Neural cell (in vitro differentiated cells): ENCODE results near the gene AGBL1. TPM values are rescaled to one million over a fixed set of nuclear protein-coding genes. Genes with fewer than 3 reads are reported as not detected.

ENCODE experiments used
- H2AFZ ChIP-seq: fragments of 200-600, 300-800 bp; sonication (generic), shearing (Covaris generic); 2 replicates; pipeline ENCODE4 v1.6.0; 2014; ENCODE audit warnings: low read depth, mild to moderate bottlenecking, antibody characterized with exemption, low read length, moderate library complexity
- H3F3A ChIP-seq: fragments of 200-600 bp; shearing (Covaris generic); 2 replicates; pipeline ENCODE4 v1.6.1; 2016; ENCODE audit warnings: mild to moderate bottlenecking, moderate library complexity, mixed read lengths, antibody characterized with exemption, low read length; ENCODE audit not compliant: insufficient read depth, poor library complexity, severe bottlenecking
- H3K27ac ChIP-seq: fragments of 200-600, 300-800 bp; sonication (generic), shearing (Covaris generic); 2 replicates; pipeline ENCODE4 v1.5.1; 2014; ENCODE audit warnings: mild to moderate bottlenecking, low read length, moderate library complexity
- H3K27me3 ChIP-seq: fragments of 300-800, 200-600 bp; sonication (generic), shearing (Covaris generic); 2 replicates; pipeline ENCODE4 v1.6.0; 2014; ENCODE audit warnings: mild to moderate bottlenecking, low read depth, low read length, moderate library complexity; ENCODE audit not compliant: insufficient read depth
- H3K36me3 ChIP-seq: fragments of 300-800, 200-600 bp; sonication (generic), shearing (Covaris generic); 2 replicates; pipeline ENCODE4 v1.5.1; 2014; ENCODE audit warnings: mild to moderate bottlenecking, antibody characterized with exemption, low read length, moderate library complexity; ENCODE audit not compliant: insufficient read depth
- H3K4me2 ChIP-seq: fragments of 300-800, 200-600 bp; sonication (generic), shearing (Covaris generic); 2 replicates; pipeline ENCODE4 v1.6.0; 2014; ENCODE audit warnings: mild to moderate bottlenecking, low read length
- H3K4me3 ChIP-seq: fragments of 300-800, 200-600 bp; sonication (generic), shearing (Covaris generic); 2 replicates; pipeline ENCODE4 v1.5.1; 2014; ENCODE audit warnings: mild to moderate bottlenecking, low read length, moderate library complexity
- H3K79me2 ChIP-seq: fragments of 200-600 bp; shearing (Covaris generic); replicated peaks from 2 replicates; pipeline ENCODE4 v1.6.0; 2014; ENCODE audit warnings: mild to moderate bottlenecking, low read length, moderate library complexity; ENCODE audit not compliant: insufficient read depth
- H3K9ac ChIP-seq: fragments of 300-800, 200-600 bp; sonication (generic), shearing (Covaris generic); 2 replicates; pipeline ENCODE4 v1.6.1; 2016; ENCODE audit warnings: mild to moderate bottlenecking, low read length, mixed read lengths
- H3K9me2 ChIP-seq: fragments of 200-600 bp; shearing (Covaris generic); 2 replicates; pipeline ENCODE4 v1.6.1; 2016; ENCODE audit warnings: mild to moderate bottlenecking, low read length, mixed read lengths; ENCODE audit not compliant: insufficient read depth
- H3K9me3 ChIP-seq: fragments of 200-600, 300-800 bp; sonication (generic), shearing (Covaris generic); 2 replicates; pipeline ENCODE4 v1.6.1; 2016; ENCODE audit warnings: mild to moderate bottlenecking, mixed run types, low read length, moderate library complexity, mixed read lengths
- H4K20me1 ChIP-seq: fragments of 200-600 bp; shearing (Covaris generic); 2 replicates; pipeline ENCODE4 v1.6.1; 2016; ENCODE audit warnings: mild to moderate bottlenecking, mixed run types; ENCODE audit not compliant: insufficient read depth
- EP300 ChIP-seq: fragments of 450-650 bp; conservative IDR thresholded peaks from 2 replicates; pipeline ENCODE4 v1.6.1; 2014; ENCODE audit warnings: antibody characterized with exemption, mild to moderate bottlenecking, moderate library complexity; ENCODE audit not compliant: poor library complexity, severe bottlenecking
- EZH2 ChIP-seq: fragments of 200-600, 300-800 bp; shearing (Covaris generic), sonication (generic); IDR thresholded peaks from 2 replicates; pipeline ENCODE4 v1.6.1; 2014; ENCODE audit warnings: antibody characterized with exemption, low read length, borderline replicate concordance, mild to moderate bottlenecking; ENCODE audit not compliant: insufficient read depth, poor library complexity, severe bottlenecking
- MXI1 ChIP-seq: fragments of 450-650 bp; conservative IDR thresholded peaks from 2 replicates; pipeline ENCODE4 v1.6.1; 2014; ENCODE audit warnings: antibody characterized with exemption, mild to moderate bottlenecking; ENCODE audit not compliant: poor library complexity, severe bottlenecking
- POLR2AphosphoS5 ChIP-seq: IDR thresholded peaks from 2 replicates; pipeline ENCODE4 v1.6.1; 2012
- RAD21 ChIP-seq: fragments of 450-650 bp; conservative IDR thresholded peaks from 2 replicates; pipeline ENCODE4 v1.6.1; 2014; ENCODE audit warnings: antibody characterized with exemption, mild to moderate bottlenecking, moderate library complexity
- SMC3 ChIP-seq: fragments of 450-650 bp; conservative IDR thresholded peaks from 2 replicates; pipeline ENCODE4 v1.6.1; 2014; ENCODE audit warnings: antibody characterized with exemption, mild to moderate bottlenecking, moderate library complexity; ENCODE audit not compliant: poor library complexity
- TAF1 ChIP-seq: IDR thresholded peaks from 2 replicates; pipeline ENCODE4 v1.6.1; 2012; ENCODE audit warnings: low read depth
- polyA plus RNA-seq: library from polyadenylated mRNA; depleted of rRNA; stranded (reverse); fragments of >200 nt; gene quantifications from 2 replicates; pipeline ENCODE4 v1.2.3, GENCODE V29; 2014
- TF ChIP-seq, protein P1 (sequence below): IDR thresholded peaks from 2 replicates; pipeline ENCODE4 v1.6.1; 2012; ENCODE audit warnings: borderline replicate concordance
- TF ChIP-seq, protein P2 (sequence below): fragments of 450-650 bp; IDR thresholded peaks from 2 replicates; pipeline ENCODE4 v1.5.1; 2014; ENCODE audit warnings: antibody characterized with exemption, mild to moderate bottlenecking, moderate library complexity; ENCODE audit not compliant: poor library complexity, severe bottlenecking

AGBL1 gene
- polyA plus RNA-seq, 1 donor from 2014 or later, result 0.12 TPM

DNA sequence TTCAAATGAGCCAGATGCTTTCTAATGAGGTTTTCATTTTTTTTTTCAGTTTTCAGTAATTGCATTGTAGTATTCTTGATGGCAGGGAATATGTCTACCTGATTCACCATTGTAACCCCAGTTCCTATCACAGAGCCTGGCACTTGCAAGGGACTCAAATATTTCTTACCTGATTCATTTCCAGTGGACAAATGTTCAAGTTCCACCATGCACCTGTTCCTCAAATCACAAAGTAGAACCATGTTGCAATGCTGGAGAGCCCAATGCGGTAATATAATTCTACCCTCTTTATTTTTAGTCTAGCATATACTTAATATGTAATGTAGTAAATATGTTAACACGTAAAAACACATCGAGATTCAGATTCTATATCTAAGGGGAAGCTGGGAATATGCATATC lies 722.6 kb downstream of the AGBL1 start:
- Histone ChIP-seq H3K27me3 (no peaks in the 10 kb centered on the region), H3K27ac (no peak overlapping the region), H3K9me3 (no peaks in the 10 kb centered on the region), H3K4me2 (no peak overlapping the region), H3K9me2 (no peaks in the 10 kb centered on the region), H3K36me3 (no peaks in the 10 kb centered on the region), H4K20me1 (no peaks in the 10 kb centered on the region), H2AFZ (no peak overlapping the region), H3F3A (no peaks in the 10 kb centered on the region), H3K4me3 (no peak overlapping the region), H3K79me2 (no peaks in the 10 kb centered on the region), H3K9ac (no peak overlapping the region)
- no peak for TF ChIP-seq TAF1
- TF ChIP-seq, protein P1, sequence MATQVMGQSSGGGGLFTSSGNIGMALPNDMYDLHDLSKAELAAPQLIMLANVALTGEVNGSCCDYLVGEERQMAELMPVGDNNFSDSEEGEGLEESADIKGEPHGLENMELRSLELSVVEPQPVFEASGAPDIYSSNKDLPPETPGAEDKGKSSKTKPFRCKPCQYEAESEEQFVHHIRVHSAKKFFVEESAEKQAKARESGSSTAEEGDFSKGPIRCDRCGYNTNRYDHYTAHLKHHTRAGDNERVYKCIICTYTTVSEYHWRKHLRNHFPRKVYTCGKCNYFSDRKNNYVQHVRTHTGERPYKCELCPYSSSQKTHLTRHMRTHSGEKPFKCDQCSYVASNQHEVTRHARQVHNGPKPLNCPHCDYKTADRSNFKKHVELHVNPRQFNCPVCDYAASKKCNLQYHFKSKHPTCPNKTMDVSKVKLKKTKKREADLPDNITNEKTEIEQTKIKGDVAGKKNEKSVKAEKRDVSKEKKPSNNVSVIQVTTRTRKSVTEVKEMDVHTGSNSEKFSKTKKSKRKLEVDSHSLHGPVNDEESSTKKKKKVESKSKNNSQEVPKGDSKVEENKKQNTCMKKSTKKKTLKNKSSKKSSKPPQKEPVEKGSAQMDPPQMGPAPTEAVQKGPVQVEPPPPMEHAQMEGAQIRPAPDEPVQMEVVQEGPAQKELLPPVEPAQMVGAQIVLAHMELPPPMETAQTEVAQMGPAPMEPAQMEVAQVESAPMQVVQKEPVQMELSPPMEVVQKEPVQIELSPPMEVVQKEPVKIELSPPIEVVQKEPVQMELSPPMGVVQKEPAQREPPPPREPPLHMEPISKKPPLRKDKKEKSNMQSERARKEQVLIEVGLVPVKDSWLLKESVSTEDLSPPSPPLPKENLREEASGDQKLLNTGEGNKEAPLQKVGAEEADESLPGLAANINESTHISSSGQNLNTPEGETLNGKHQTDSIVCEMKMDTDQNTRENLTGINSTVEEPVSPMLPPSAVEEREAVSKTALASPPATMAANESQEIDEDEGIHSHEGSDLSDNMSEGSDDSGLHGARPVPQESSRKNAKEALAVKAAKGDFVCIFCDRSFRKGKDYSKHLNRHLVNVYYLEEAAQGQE, result no peak
- TF ChIP-seq EZH2, result no peak
- TF ChIP-seq EP300, result no peak
- TF ChIP-seq, protein P2, sequence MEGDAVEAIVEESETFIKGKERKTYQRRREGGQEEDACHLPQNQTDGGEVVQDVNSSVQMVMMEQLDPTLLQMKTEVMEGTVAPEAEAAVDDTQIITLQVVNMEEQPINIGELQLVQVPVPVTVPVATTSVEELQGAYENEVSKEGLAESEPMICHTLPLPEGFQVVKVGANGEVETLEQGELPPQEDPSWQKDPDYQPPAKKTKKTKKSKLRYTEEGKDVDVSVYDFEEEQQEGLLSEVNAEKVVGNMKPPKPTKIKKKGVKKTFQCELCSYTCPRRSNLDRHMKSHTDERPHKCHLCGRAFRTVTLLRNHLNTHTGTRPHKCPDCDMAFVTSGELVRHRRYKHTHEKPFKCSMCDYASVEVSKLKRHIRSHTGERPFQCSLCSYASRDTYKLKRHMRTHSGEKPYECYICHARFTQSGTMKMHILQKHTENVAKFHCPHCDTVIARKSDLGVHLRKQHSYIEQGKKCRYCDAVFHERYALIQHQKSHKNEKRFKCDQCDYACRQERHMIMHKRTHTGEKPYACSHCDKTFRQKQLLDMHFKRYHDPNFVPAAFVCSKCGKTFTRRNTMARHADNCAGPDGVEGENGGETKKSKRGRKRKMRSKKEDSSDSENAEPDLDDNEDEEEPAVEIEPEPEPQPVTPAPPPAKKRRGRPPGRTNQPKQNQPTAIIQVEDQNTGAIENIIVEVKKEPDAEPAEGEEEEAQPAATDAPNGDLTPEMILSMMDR, result no peak
- no peak for TF ChIP-seq RAD21
- TF ChIP-seq SMC3, result no peak
- no peak for TF ChIP-seq POLR2AphosphoS5
- no peak for TF ChIP-seq MXI1

DNA sequence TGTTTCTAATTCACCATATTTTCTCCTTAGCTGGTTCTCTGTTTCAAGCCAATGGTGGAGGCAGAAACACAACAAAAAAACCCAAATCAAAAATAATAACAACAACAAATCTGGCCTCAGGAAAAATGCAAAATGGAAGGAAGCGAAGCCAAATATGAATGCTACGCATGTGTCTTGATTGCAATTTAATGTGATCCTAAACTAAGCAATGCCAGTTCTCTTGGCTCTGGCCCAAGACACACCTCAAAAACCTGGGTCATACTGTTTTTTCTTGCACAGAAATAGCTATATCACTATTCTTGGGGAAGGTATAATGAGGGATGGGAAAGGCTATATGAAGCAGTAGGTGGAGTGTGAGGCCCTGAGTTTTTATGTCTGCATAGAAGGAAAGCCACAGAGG lies 724.7 kb downstream of the AGBL1 start:
- no peak for TF ChIP-seq EP300
- TF ChIP-seq RAD21, result no peak
- TF ChIP-seq EZH2, result no peak
- TF ChIP-seq MXI1, result no peak
- no peak overlapping the region for H3K27ac ChIP-seq
- H3K4me2 ChIP-seq, result no peak overlapping the region
- no peaks in the 10 kb centered on the region for H3K9me3 ChIP-seq
- no peak overlapping the region for H3K9ac ChIP-seq
- H3K36me3 ChIP-seq, result no peaks in the 10 kb centered on the region
- no peak overlapping the region for H2AFZ ChIP-seq
- H4K20me1 ChIP-seq, result no peaks in the 10 kb centered on the region
- H3K9me2 ChIP-seq, result no peaks in the 10 kb centered on the region
- H3F3A ChIP-seq, result no peaks in the 10 kb centered on the region
- H3K27me3 ChIP-seq, result no peaks in the 10 kb centered on the region
- H3K79me2 ChIP-seq, result no peaks in the 10 kb centered on the region
- no peak overlapping the region for H3K4me3 ChIP-seq

DNA sequence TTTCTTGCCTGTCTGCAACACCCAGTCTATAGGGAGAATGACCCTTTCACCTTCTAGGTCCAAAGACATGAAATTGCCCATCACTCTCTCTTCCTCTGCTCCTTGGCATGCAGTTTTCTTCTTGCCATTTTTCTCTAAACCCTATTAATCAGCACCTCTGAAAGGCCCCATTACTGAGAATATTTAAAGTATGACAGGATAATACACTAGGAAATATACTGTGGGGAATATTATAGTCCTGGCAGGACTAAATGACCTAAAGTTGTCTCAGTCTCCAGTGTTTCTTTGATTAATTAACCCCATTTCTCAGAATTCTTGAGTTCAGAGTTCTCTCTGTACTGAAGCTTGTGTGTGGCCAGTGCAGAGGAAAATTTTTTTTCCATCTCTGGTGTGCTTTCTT lies 730.7 kb downstream of the AGBL1 start:
- Histone ChIP-seq H3K27me3 (no peaks in the 10 kb centered on the region), H2AFZ (no peak overlapping the region), H3K9me2 (no peaks in the 10 kb centered on the region), H3K4me2 (no peak overlapping the region), H4K20me1 (no peaks in the 10 kb centered on the region), H3K4me3 (no peak overlapping the region), H3K9ac (no peak overlapping the region), H3K27ac (no peak overlapping the region), H3K9me3 (no peaks in the 10 kb centered on the region), H3K79me2 (no peaks in the 10 kb centered on the region), H3F3A (no peaks in the 10 kb centered on the region), H3K36me3 (no peaks in the 10 kb centered on the region)
- TF ChIP-seq SMC3, result no peak
- TF ChIP-seq, protein P1, result no peak
- TF ChIP-seq EZH2, result no peak
- TF ChIP-seq EP300, result no peak
- no peak for TF ChIP-seq RAD21
- no peak for TF ChIP-seq MXI1
- TF ChIP-seq TAF1, result no peak
- TF ChIP-seq POLR2AphosphoS5, result no peak
- TF ChIP-seq, protein P2, result no peak
